Bone marrow (tissue), 2 donors: ENCODE measurements around the gene PRDM16.

Source experiments
- DNase-seq, 2 donors: peaks; one replicate each; lab custom pipeline; 2025; lab: John Stamatoyannopoulos, UW

Gene PRDM16

GRCh38 chr1:3339856-3340255 lies 270.9 kb downstream of the PRDM16 start:
- DNase-seq, result no peak

GRCh38 chr1:3340548-3341235 lies 271.7 kb downstream of the PRDM16 start:
- no peak for DNase-seq

GRCh38 chr1:3341236-3341994 lies 272.4 kb downstream of the PRDM16 start:
- no peak for DNase-seq

- DNase-seq, result no peak
These were observed 274.0 kb downstream of the PRDM16 start for GRCh38 chr1:3342960-3343359.

GRCh38 chr1:3344395-3344794 lies 275.4 kb downstream of the PRDM16 start:
- no peak for DNase-seq

- DNase-seq, result no peak
These were observed 276.8 kb downstream of the PRDM16 start for GRCh38 chr1:3345792-3346191.

- DNase-seq, result no peak
These were observed 277.5 kb downstream of the PRDM16 start for GRCh38 chr1:3346478-3346877.

GRCh38 chr1:3347257-3348020 lies 278.4 kb downstream of the PRDM16 start:
- no peak for DNase-seq

GRCh38 chr1:3348196-3348865 lies 279.3 kb downstream of the PRDM16 start:
- DNase-seq, result no peak

- no peak for DNase-seq
These were observed 280.4 kb downstream of the PRDM16 start for GRCh38 chr1:3349161-3349967.

- DNase-seq, result no peak
These were observed 280.9 kb downstream of the PRDM16 start for GRCh38 chr1:3349968-3350299.

GRCh38 chr1:3350506-3351261 lies 281.7 kb downstream of the PRDM16 start:
- no peak for DNase-seq

GRCh38 chr1:3351449-3352298 lies 282.7 kb downstream of the PRDM16 start:
- no peak for DNase-seq

GRCh38 chr1:3352299-3352951 lies 283.4 kb downstream of the PRDM16 start:
- no peak for DNase-seq

GRCh38 chr1:3352952-3353331 lies 283.9 kb downstream of the PRDM16 start:
- no peak for DNase-seq

- no peak for DNase-seq
These were observed 284.9 kb downstream of the PRDM16 start for GRCh38 chr1:3353876-3354275.

- DNase-seq, result no peak
These were observed 286.1 kb downstream of the PRDM16 start for GRCh38 chr1:3355089-3355488.

GRCh38 chr1:3355894-3356826 lies 287.2 kb downstream of the PRDM16 start:
- DNase-seq, result no peak
